HG03469 (cell line): ENCODE results near the gene TM7SF2.
"Not testable (repeated sequence)": the region's sequence is repeated elsewhere in the genome, so short reads cannot be mapped to it uniquely, and the experiment has no call there.

ENCODE experiments used
- ATAC-seq: cut with Tn5 transposase; IDR thresholded peaks from one replicate; pipeline ENCODE4 v1.9.1; 2021; ENCODE audit warnings: mild to moderate bottlenecking, moderate library complexity, moderate number of reproducible peaks; ENCODE audit not compliant: unreplicated experiment

The TM7SF2 gene

DNA sequence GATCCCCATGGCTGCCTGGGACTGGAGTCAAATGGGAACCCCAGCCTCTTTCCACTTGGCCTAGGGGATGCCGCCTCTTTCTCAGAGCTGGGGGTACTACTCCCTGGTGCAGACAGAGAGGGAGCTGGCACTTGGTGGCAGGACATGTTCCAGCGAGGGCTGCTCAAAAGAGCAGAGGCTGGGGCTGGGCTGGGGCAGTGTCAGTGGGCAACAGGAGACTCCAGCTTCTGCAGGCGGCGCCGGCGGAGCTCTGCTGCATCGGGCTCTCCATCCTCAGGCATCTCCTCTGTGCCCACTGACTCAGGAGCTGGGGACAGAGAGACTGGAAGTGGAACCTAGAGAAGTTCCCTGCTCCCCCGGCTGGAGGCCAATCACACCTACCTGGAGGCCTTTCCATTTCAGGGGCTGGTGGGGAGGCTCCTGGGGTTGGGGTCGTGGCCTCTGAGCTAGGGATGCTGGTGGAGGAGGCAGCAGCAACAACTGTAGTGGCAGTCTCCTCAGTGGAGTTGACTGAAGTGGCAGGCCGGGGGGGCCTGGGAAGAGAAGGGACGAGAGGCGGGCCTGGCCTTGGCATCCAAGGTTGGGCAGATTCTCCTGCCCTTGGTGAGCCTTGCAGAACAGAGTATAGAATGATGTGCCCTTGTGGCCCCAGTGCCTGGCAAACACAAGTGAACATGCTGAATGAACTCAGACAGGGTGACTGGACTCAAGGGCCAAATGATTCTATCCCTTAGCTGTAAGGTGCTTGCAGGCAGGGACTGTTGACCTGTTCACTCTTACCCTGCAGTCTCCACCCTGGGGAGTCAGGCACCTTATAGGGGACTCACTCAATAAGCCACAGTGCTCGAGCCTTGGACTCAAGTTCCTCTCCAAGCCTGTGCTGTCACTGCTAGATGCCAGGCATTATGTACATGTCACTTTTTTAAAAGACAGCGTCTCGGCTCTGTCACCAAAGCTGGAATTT, 16.8 kb downstream of the TM7SF2 start:
- ATAC-seq: no peak

DNA sequence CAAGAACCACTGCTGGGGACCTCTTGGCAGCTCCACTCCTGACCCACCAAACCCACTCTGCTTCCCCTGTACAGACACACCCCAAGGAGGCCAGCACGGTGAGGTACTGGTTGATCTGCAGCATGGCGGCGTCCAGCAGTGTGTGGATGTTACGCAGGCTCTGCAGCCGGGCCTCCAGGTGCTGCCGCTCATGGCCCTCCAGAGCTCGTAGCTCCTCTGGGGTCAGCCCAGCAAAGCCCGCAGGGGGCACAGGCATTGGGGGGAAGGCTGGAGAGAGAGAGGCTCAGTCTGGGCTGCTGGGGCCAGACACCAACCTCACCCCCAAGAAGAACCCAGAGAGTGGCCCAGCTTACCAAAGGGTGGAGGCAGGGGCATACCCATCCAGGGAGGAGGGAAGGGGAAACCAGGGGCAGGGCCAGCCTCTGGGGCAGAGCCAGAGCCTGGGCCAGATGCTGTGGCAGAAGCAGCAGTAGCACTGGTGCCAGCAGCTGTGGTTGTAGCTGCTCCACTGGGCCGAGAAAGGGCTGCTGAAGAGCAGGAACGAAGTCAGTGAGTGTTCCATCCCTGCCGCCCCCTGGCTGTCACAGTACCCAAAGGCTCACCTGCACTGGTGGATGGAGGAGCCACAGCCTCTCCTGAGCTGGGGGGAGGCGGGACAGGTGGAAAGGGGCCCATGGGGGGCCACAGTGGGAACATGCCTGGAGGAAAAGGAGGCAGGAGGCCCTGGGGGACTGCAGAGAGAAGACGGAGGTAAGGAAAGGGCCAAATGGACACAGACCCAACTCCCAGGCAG, 18.2 kb downstream of the TM7SF2 start:
- no peak for ATAC-seq

DNA sequence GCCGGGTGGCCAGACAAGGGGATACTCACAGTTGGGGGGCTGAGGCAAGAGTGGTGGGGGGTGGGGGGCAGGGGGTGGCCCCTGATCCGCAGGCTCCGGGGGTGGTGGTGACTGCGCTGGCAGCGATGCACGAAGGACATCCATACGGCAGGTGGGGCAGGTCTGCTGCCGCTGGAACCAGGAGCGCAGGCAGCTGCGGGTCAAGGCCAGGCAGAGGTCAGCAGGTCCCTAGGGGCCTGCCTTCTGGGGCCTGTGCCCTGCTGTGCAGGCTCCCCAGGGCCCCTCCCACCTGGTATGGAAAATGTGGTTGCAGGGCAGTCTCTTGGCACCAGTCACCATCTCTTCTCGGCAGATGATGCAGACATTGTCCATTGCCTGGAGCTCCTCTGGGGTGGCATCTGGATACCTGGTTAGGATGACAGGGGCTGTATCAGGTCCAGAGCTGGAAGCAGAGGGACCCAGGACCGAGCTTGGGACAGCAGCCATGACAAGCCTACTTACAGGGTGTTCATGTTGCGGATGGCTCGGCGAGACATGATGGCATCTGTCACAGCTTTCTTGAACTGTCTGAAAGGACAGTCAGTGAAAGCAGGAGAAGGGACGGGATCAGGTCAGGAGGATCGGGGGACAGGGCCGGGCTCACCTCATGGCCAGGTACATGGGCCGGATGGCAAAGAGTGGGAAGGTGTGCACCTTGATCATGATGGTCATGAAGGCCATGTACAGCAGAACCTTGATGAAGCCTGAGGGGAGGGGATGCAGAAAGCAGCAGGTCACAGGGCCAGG, 19.2 kb downstream of the TM7SF2 start:
- no peak for ATAC-seq

DNA sequence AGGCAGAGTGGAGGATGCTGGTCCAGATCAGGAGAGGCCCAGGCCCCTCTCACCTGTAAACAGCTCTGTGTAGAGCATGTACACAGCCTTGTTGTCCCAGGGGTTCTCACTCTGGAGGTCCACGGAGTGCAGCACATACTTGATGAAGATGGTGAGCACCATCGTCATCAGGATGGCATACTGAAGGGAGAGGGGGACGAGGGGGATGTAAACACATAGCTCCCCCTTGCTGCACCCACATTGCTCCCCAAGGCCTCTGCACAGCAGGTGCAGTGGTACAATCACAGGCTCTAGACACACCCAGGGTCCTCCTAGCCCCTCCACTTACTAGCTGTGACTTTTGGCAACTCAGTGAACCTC, 19.7 kb downstream of the TM7SF2 start:
- no peak for ATAC-seq

DNA sequence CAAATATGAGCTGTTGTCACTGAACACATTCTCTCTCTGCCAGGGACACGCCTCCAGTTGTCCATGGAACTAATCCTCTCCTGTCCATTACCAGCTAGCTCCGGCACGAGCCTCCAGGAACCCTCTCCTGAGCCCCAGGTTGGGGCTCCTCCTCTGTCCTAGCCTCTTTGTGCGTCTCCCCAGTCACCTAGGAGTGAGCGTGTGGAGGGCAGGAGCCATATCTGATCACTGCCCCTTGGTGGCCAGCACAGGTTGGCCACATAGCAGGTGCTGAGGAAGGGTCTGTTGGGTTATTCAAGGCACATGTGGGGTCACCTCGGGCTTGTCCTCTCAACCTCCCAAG, 20.2 kb downstream of the TM7SF2 start:
- no peak for ATAC-seq

DNA sequence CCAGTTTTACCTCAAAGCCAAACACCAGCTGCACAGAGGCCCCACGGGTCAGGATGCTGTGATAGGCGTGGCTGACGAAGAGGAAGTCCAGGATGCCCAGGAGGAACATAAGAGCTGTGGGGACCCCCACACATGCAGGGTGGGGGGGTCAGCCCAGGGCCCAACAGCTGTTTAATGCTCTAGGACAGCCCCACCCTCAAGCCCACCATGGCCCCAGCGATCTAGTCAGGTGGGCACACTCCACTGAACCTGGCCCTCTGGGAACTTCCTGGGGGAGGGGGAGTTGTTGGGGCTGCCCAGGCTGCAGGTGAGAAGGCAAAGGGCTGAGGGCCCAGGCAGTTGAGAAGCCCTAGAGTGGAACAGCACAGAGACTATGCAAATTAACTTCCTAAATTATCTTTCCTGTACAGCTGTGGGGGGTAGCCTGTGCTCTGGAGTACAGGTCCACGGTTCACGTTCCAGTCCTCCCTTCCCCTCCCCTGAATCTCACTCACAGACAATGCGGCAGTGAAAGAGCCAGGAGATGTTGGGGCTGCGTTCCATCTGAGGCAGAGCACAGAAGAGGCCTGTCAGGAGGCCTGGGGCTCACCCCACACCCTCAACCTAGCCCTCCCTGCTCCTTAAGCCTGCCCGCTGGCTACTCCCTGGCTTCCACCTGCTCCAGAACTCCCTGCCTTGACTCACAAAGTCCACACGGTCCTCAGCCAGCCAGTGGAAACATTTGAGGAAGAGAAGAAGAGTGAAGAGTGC, 20.7 kb downstream of the TM7SF2 start:
- ATAC-seq: no peak

DNA sequence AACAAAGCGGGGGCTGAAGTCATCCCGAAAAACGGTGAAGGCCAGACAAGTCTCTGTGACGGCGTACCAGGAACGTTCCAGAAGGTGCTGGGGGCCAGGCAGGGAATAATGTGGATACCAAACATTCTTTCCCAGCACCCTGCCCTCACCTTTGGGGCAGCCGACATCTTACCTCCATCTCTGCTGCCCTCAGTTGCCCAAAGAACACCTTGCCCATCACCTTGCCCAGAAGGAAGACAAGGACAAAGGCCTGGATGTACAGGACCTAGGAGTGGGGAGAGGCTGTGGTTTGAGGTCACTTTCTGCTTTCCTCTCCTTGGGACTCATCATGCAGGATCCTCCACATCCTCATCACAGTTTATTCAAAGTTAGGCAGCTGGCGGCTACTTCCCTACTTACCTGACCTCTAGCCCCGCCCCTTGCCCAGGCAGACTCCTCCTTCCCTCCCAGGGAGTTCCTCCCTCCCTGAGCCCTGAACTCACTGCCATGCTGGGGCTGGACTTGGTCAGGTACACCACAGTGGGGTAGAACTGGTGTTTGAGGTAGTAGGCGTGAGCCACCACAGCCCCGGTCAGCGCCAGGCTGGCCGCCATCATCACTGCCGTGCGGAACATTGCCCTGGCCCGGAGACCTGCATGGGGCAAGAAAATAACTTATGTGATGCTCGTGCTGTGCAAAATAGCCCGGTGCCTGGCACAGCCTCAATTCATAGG, 21.5 kb downstream of the TM7SF2 start:
- no peak for ATAC-seq

DNA sequence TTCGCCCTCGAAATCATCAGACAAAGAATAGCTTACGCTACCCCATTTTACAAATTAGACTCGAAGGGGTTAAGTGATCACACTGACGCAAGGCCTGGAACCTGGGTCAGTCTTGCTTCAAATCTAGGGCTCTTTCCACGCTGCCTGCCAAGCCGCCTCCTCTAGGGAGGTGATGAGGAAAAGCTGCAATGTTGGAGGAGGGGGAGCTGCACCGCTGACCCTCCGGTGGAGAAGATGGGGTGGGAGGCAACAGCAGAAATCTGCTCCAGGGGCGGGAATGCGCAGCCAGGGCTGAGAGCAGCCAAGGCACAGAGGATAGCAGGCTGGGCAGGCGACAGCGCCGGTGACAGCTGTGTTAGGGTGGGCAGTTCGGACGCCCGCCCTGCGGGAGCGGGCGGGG, 22.1 kb downstream of the TM7SF2 start:
- ATAC-seq: no peak

DNA sequence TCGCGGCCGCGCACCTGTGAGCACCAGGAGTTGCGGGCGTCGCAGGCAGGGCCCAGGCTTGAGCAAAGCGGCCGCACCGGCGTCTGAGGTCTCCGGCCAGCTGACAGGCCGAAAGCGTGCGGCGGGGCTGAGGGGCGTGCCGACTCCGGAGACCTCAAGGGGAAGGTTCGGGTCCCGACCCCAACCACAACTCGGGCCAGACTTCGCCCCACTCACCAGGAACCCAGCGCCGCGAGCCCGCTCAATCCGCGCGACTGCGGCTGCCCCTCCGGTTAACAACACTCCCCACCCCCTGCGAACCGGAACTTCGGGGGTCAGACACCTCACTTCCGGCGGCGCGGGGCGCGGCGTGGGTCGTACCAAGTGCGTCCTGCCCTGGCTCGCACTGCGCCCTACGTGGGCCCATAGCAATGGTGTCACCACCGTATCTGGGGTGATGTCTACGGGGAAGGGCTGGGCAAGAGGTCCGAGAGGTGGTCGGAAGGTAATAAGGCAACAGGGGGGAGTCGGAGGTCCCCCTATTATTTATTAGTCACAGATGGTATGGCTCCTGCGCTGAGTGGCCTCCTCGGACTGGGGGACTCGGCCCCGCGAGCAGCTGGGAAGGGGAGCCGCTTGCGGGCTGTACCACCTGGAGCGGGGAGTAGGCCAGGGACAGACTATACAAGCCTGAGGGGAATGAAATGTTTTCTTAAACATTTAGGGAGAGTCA, 22.7 kb downstream of the TM7SF2 start, which contains the start of gene SYVN1:
Gene SYVN1, minus strand, starts transcription at position 280 of the 712 bp plus-strand sequence. CDS start 918 bp downstream, outside the sequence.
- ATAC-seq: peak; percentile 32

DNA sequence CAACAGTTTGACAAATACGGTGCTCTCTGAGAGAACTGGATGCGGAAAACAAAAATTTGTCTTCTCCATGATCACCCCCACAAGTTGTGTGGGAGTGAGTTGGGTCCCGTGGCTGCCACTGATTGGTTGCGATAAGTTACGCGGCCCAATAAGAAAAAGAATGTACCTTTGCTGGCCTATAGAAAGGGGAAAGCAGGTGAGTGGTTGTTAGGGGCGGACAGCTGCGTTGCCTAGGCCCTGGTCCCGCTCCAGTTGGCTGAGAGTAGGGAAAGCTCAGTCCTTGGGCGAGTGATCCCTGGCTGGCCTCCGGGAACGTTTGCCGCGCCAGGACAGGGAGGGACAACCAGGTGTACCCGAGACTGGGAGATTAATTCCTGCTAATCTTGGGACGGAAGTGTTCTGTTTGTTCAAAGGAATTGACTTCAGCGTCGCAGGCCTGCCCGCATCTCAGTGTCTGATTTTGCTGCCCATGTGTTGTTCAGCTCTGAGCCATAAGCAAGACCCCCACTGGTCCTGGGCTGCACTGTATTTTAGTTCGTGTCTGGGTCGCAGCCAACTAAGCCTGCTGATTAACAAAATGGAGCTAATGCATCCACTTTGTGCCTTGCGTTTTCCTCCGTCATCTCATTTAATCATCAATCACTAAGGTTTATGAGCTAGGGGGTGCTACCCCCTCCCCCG, 23.4 kb downstream of the TM7SF2 start:
- ATAC-seq: peak; percentile 44

DNA sequence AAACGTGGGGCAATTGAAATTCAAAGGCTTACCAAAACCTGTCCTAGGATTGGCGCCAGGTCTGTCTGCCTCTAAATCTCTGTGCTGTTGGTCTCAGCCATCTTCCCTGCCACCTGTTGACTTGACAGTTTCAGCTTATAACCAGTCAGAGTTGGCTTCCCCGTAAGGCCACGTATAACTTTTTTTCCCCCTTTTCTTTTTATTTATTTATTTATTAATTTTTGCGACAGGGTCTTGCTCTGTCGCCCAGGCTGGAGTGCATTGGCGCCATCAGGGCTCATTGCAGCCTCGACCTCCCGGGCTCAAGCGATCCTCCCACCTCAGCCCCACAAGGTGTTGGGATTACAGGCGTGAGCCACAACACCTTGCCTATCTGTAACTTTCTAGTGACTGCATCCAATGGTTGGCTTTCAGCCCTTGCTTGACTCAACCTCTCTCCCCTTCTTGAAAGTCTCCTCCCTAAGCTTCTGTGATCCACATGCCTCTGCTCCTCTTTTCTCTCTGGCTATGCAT, 24.0 kb downstream of the TM7SF2 start:
- no peak for ATAC-seq

DNA sequence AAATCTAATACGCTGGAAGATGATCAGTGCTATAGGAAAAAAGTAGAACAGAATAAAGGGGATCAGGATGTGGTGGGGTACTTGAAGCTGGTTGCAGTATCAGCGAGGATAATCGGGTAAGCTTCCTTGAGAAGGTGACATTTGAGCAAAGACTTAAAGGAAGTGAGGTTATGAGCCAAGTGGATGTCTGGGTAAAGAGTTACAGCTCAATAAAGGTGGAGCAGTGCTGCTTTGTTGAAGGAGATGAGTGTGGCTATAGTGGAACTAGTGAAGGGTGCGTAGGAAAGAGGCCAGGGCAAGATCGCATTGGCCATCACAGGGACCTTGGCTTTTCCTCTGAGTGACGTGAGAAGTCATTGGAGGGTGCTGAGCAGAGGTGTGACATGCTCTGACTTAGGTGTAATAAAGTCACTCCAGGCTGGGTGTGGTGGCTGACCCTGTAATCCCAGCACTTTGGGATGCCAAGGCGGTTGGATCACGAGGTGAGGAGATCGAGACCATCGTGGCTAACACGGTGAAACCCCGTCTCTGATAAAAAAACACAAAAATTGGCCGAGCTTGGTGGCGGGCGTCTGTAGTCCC, 24.9 kb downstream of the TM7SF2 start:
- ATAC-seq: no peak

DNA sequence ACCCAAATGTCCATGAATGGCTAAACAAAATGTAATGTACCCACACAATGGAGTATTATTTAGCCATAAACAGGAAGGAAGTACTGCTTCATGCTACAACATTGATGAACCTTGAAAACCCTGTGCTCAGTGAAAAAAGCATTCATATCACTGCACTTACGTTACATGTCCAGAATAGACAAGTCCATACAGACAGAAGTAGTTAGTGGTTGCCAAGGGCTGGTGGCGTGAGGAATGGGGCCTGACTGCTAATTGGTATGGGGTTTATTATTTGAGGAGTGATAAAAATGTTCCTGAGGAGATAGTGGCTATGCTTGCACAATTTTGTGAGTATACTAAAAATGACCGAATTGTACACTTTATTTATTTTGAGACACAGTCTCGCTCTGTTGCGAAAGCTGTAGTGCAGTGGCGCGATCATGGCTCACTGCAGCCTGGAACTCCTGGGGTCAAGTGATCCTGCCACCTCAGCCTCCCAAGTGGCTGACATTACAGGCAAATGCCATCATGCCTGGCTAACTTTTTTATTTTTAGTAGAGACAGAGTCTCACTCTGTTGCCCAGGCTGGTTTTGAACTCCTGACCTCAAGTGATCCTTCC, 30.3 kb downstream of the TM7SF2 start:
- no peak for ATAC-seq

DNA sequence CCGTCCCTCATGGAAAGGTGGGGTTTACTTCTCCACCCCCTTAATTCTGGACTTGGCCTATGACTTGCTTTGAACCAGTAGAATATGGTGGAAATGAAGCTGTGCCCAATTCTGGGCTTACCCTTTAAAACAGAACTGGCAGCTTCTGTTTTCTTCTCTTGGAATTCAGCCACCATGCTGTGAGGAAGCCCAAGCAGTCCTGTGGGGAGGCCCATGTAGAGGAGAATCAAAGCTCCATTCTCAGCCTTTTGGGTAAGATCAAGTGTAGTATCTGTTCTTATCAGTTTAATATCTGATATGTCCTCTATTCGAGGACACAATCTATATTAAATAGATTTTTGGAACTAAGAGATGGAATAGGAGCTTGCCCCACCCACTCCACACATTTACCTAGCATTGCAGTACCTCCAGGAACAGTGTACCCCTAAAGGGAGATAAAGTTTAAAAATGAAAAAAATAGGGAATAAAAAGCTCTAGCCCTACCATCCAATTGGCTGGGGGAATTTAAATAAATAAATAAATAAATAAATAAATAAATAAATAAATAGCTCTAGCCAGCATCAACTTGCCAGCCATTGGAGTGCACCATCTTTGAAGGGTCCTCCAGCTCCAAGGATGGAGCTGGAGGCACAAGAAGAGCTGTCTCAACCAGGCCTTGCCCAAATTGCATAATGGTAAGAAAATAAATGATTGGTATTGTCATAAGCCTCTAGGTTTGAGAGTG, 35.8 kb downstream of the TM7SF2 start:
- no peak for ATAC-seq

DNA sequence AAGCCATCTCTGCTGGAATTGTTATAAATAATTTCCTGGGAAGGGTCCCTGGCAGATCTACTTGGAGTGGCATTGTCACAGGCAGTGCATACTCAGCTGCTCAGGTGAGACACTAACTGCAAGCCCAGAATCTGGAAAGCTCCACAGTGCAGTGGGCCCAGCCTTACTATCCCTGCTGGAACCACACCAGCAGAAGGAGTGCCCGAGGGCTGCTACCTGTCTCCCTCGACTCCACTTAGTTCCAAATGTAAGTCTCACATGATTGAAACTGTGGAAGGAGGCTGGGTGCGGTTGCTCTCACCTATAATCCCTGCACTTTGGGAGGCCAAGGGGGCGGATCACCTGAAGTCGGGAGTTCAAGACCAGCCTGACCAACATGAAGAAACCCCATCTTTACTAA, 37.0 kb downstream of the TM7SF2 start:
- no peak for ATAC-seq

DNA sequence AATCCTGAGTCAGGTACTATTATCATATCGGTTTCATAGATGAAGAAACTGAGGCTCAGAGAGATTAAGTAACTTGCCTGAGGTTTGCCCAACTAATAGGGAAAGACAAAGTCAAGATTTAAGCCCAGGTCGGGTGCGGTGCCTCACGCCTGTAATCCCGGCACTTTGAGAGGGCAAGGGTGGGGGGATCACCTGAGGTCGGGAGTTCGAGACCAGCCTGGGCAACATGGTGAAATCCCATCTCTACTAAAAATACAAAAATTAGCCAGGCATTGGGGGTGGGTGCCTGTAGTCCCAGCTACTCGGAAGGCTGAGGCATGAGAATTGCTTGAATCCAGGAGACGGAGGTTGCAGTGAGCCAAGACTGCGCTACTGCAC, 38.4 kb downstream of the TM7SF2 start:
- ATAC-seq: not testable (repeated sequence)
